Brain microvascular endothelial cell (primary cell): ENCODE measurements around the gene CNPY3.
"Not testable (repeated sequence)": the region's sequence is repeated elsewhere in the genome, so short reads cannot be mapped to it uniquely, and the experiment has no call there.

Experiments used
- DNase-seq: peaks from one replicate; pipeline ENCODE4 v3.0.0-alpha.2; 2020
- H3K27ac ChIP-seq: fragments of 250-450 bp; sonication (Bioruptor Pico); 2 replicates; pipeline ENCODE4 v1.5.1; 2020; ENCODE audit warnings: mild to moderate bottlenecking, moderate library complexity
- H3K27me3 ChIP-seq: fragments of 250-450 bp; sonication (Bioruptor Pico); replicated peaks from 2 replicates; pipeline ENCODE4 v1.5.1; 2020; ENCODE audit warnings: mild to moderate bottlenecking
- H3K36me3 ChIP-seq: fragments of 250-450 bp; sonication (Bioruptor Pico); replicated peaks from 2 replicates; pipeline ENCODE4 v1.5.1; 2020; ENCODE audit warnings: mild to moderate bottlenecking
- H3K4me3 ChIP-seq: 2 replicates; pipeline ENCODE4 v1.5.1; 2011; ENCODE audit warnings: low read depth, mild to moderate bottlenecking, control low read depth, low read length, moderate library complexity
- CTCF ChIP-seq: IDR thresholded peaks from 2 replicates; pipeline ENCODE4 v1.5.1; 2011; ENCODE audit warnings: low read depth, mild to moderate bottlenecking, moderate library complexity, low read length, control low read depth, inconsistent platforms; ENCODE audit errors: missing control alignments
- in situ Hi-C: cut with HindIII; loops from 2 replicates; pipeline ENCODE4 v1.10.0; 2017; ENCODE audit warnings: low sequenced_read_pairs, low pct_ligation_motif_present

The CNPY3 gene

GRCh38 chr6:42938987-42939809 is 9.9 kb downstream of the CNPY3 start:
- no peak for TF ChIP-seq CTCF
- in situ Hi-C loops: no loop called here
- no peaks in the 10 kb centered on the region for H3K27me3 ChIP-seq
- H3K27ac ChIP-seq: no peak overlapping the region
- peaks cover 45% of the 10 kb centered on the region for H3K36me3 ChIP-seq
- no peak for DNase-seq
- H3K4me3 ChIP-seq: no peak overlapping the region

- H3K36me3 ChIP-seq: peaks cover 40% of the 10 kb centered on the region
- H3K27ac ChIP-seq: no peak overlapping the region
- DNase-seq: no peak
- in situ Hi-C loops: no loop called here
- H3K27me3 ChIP-seq: no peaks in the 10 kb centered on the region
- H3K4me3 ChIP-seq: no peak overlapping the region
- no peak for TF ChIP-seq CTCF
Measured at GRCh38 chr6:42939810-42940167, 10.5 kb downstream of the CNPY3 start.

GRCh38 chr6:42940493-42941045 is 11.3 kb downstream of the CNPY3 start:
- DNase-seq: no peak
- TF ChIP-seq CTCF: no peak
- Histone ChIP-seq H3K27ac (no peak overlapping the region), H3K27me3 (no peaks in the 10 kb centered on the region), H3K36me3 (peaks cover 33% of the 10 kb centered on the region), H3K4me3 (no peak overlapping the region)
- in situ Hi-C loops: no loop called here

DNA sequence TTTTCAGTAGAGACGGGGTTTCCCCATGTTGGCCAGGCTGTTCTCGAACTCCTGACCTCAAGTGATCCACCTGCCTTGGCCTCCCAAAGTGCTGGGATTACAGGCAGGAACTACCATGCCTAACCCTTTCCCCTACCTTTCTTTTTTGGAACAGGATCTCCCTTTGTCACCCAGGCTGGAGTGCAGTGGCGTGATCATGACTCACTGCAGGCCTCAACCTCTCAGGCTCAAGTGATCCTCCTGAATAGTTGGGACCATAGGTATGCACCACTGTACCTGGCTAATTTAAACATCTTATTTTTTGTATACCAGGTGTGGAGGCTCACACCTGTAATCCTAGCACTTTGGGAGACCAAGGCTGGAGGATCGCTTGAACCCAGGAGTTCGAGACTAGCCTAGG is 12.1 kb downstream of the CNPY3 start:
- H3K27ac ChIP-seq, H3K4me3 ChIP-seq, in situ Hi-C loops, DNase-seq, H3K27me3 ChIP-seq: not testable (repeated sequence)
- H3K36me3 ChIP-seq: peaks cover 27% of the 10 kb centered on the region

DNA sequence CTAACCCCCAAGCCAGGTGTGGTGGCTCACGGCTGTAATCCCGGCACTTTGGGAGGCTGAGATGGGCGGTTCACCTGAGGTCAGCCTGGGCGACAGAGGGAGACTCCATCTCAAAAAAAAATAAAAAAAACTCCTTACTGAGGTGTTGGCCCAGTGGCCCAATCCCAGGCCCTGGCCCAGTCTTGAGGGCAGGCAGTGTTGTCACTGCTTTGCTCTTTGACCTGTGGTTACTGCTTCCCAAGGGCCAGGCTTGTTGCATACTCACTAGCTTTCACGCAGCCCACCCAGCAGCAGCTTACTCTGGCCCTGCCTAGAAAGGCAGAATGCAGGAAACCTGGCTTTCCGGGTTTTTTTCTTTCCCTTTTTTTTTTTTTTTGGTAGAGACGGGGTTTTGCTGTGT is 13.2 kb downstream of the CNPY3 start:
- in situ Hi-C loops: no loop called here
- peaks cover 23% of the 10 kb centered on the region for H3K36me3 ChIP-seq
- TF ChIP-seq CTCF: no peak

GRCh38 chr6:42947950-42948349 is 18.7 kb downstream of the CNPY3 start:
- Histone ChIP-seq H3K36me3 (peaks cover 4% of the 10 kb centered on the region), H3K27ac (no peak overlapping the region), H3K27me3 (no peaks in the 10 kb centered on the region), H3K4me3 (no peak overlapping the region)
- in situ Hi-C loops: no loop called here
- DNase-seq: no peak
- TF ChIP-seq CTCF: no peak

More for the DNA sequence above, 13.2 kb downstream of the CNPY3 start:
- Histone ChIP-seq H3K27ac (no peak overlapping the region), H3K27me3 (no peaks in the 10 kb centered on the region), H3K4me3 (no peak overlapping the region)
- DNase-seq: no peak
